Smooth muscle cell (in vitro differentiated cells): ENCODE measurements around the gene C1orf210. TPM values are rescaled to one million over a fixed set of nuclear protein-coding genes. Genes with fewer than 3 reads are reported as not detected.

Source experiments
- DNase-seq: peaks from one replicate; lab custom pipeline; 2025; ENCODE audit not compliant: unreplicated experiment; lab: John Stamatoyannopoulos, UW
- H2AFZ ChIP-seq: fragments of 200-600 bp; sonication (generic); 2 replicates; pipeline ENCODE4 v1.6.0; 2016; ENCODE audit warnings: antibody characterized with exemption, low read depth, mild to moderate bottlenecking
- H3F3A ChIP-seq: fragments of 200-600 bp; sonication (generic); 2 replicates; pipeline ENCODE4 v1.6.0; 2017; ENCODE audit warnings: antibody characterized with exemption, low read depth
- H3K27ac ChIP-seq: fragments of 200-600 bp; sonication (generic); 2 replicates; pipeline ENCODE4 v1.5.1; 2016; ENCODE audit warnings: low read depth, mild to moderate bottlenecking
- H3K27me3 ChIP-seq: fragments of 200-600 bp; sonication (generic); 2 replicates; pipeline ENCODE4 v1.6.1; 2016; ENCODE audit warnings: low read depth, mild to moderate bottlenecking
- H3K36me3 ChIP-seq: fragments of 200-600 bp; sonication (generic); 2 replicates; pipeline ENCODE4 v1.5.1; 2016; ENCODE audit warnings: low read depth
- H3K4me1 ChIP-seq: fragments of 200-600 bp; sonication (generic); 2 replicates; pipeline ENCODE4 v1.5.1; 2016; ENCODE audit warnings: low read depth
- H3K4me2 ChIP-seq: fragments of 200-600 bp; sonication (generic); 2 replicates; pipeline ENCODE4 v1.6.0; 2016; ENCODE audit warnings: mild to moderate bottlenecking
- H3K4me3 ChIP-seq: fragments of 200-600 bp; sonication (generic); 2 replicates; pipeline ENCODE4 v1.5.1; 2016; ENCODE audit warnings: mild to moderate bottlenecking
- H3K79me2 ChIP-seq: fragments of 200-600 bp; sonication (generic); 2 replicates; pipeline ENCODE4 v1.6.0; 2016; ENCODE audit warnings: low read depth, mild to moderate bottlenecking
- H3K9ac ChIP-seq: fragments of 200-600 bp; sonication (generic); 2 replicates; pipeline ENCODE4 v1.6.0; 2016; ENCODE audit warnings: low read depth
- H3K9me3 ChIP-seq: fragments of 200-600 bp; sonication (generic); replicated peaks from 2 replicates; pipeline ENCODE4 v1.5.1; 2016; ENCODE audit warnings: low read depth
- H4K20me1 ChIP-seq: fragments of 200-600 bp; sonication (generic); 2 replicates; pipeline ENCODE4 v1.6.0; 2016; ENCODE audit warnings: low read depth
- CTCF ChIP-seq: fragments of 200-600 bp; sonication (generic); IDR thresholded peaks from 2 replicates; pipeline ENCODE4 v1.5.1; 2017; ENCODE audit warnings: borderline replicate concordance, mild to moderate bottlenecking, antibody characterized with exemption; ENCODE audit not compliant: insufficient read depth, poor library complexity, severe bottlenecking
- WGBS: methylation state at CpG from one replicate; pipeline ENCODE4 v1.1.7; 2016; ENCODE audit warnings: low lambda C conversion rate; 5-methylcytosine and 5-hydroxymethylcytosine counted together
- polyA plus RNA-seq: library from polyadenylated mRNA; unstranded; fragments of >200 nt; fragmentation: Nextera tagmentation; extraction: Ambion mirVana; gene quantifications from 2 replicates; pipeline ENCODE4 v1.2.1, GENCODE V29; 2016
- total RNA-seq: library from RNA; depleted of rRNA; stranded (reverse); fragments of >200 nt; gene quantifications from 2 replicates; pipeline ENCODE4 v1.2.3, GENCODE V29; 2014

The C1orf210 gene
- total and polyA plus RNA-seq, 2 experiments from 2014 or later = 0.72 to 1.2 TPM

GRCh38 chr1:43276673-43277072, 8.7 kb downstream of the C1orf210 start:
- H3K27me3 ChIP-seq = no peaks in the 10 kb centered on the region
- no peaks in the 10 kb centered on the region for H4K20me1 ChIP-seq
- no peak overlapping the region for H2AFZ ChIP-seq
- no peak overlapping the region for H3K9ac ChIP-seq
- H3K4me1 ChIP-seq = no peaks in the 10 kb centered on the region
- no peaks in the 10 kb centered on the region for H3K36me3 ChIP-seq
- H3K4me3 ChIP-seq = no peak overlapping the region
- H3K27ac ChIP-seq = no peak overlapping the region
- H3K79me2 ChIP-seq = no peaks in the 10 kb centered on the region
- no peak for TF ChIP-seq CTCF
- no peak overlapping the region for H3K4me2 ChIP-seq
- no peaks in the 10 kb centered on the region for H3F3A ChIP-seq
- WGBS = 90% methylated on average over 7 of the region's 7 CpGs
- H3K9me3 ChIP-seq = no peaks in the 10 kb centered on the region
- DNase-seq = no peak

GRCh38 chr1:43275826-43276620, 9.4 kb downstream of the C1orf210 start:
- H2AFZ ChIP-seq = no peak overlapping the region
- WGBS = 84% methylated on average over 12 of the region's 12 CpGs

GRCh38 chr1:43274804-43275180, 10.6 kb downstream of the C1orf210 start:
- no peak overlapping the region for H3K27ac ChIP-seq
- no peaks in the 10 kb centered on the region for H3K9me3 ChIP-seq
- no peak for DNase-seq
- H2AFZ ChIP-seq = no peak overlapping the region
- no peak overlapping the region for H3K9ac ChIP-seq
- H3K4me2 ChIP-seq = no peak overlapping the region
- no peaks in the 10 kb centered on the region for H3K79me2 ChIP-seq
- peaks cover 8% of the 10 kb centered on the region for H3K4me1 ChIP-seq
- H4K20me1 ChIP-seq = no peaks in the 10 kb centered on the region
- no peaks in the 10 kb centered on the region for H3K36me3 ChIP-seq
- H3F3A ChIP-seq = no peaks in the 10 kb centered on the region
- TF ChIP-seq CTCF = no peak
- H3K27me3 ChIP-seq = no peaks in the 10 kb centered on the region
- H3K4me3 ChIP-seq = no peak overlapping the region
- 97% methylated on average over 8 of the region's 8 CpGs for WGBS

More at GRCh38 chr1:43275826-43276620, 9.4 kb downstream of the C1orf210 start:
- no peaks in the 10 kb centered on the region for H3F3A ChIP-seq
- H3K79me2 ChIP-seq = no peaks in the 10 kb centered on the region
- H3K4me2 ChIP-seq = no peak overlapping the region
- no peaks in the 10 kb centered on the region for H4K20me1 ChIP-seq
- TF ChIP-seq CTCF = no peak
- H3K27me3 ChIP-seq = no peaks in the 10 kb centered on the region
- no peaks in the 10 kb centered on the region for H3K9me3 ChIP-seq
- H3K9ac ChIP-seq = no peak overlapping the region
- no peak overlapping the region for H3K27ac ChIP-seq
- peaks cover 5% of the 10 kb centered on the region for H3K4me1 ChIP-seq
- H3K36me3 ChIP-seq = no peaks in the 10 kb centered on the region
- no peak overlapping the region for H3K4me3 ChIP-seq
- DNase-seq = no peak

- Histone ChIP-seq H3K27me3 (no peaks in the 10 kb centered on the region), H3K4me3 (no peak overlapping the region), H4K20me1 (no peaks in the 10 kb centered on the region), H2AFZ (no peak overlapping the region), H3K4me1 (peaks cover 8% of the 10 kb centered on the region), H3F3A (no peaks in the 10 kb centered on the region), H3K79me2 (no peaks in the 10 kb centered on the region), H3K36me3 (no peaks in the 10 kb centered on the region), H3K9me3 (no peaks in the 10 kb centered on the region), H3K9ac (no peak overlapping the region), H3K4me2 (no peak overlapping the region), H3K27ac (no peak overlapping the region)
- no peak for DNase-seq
- TF ChIP-seq CTCF = no peak
- 78% methylated on average over 11 of the region's 11 CpGs for WGBS
Observed at GRCh38 chr1:43274125-43274803, 11.1 kb downstream of the C1orf210 start.
